Stomach (tissue), 4 donors: Measurements from ENCODE around the gene SPACDR.

ENCODE experiments used
- POLR2A ChIP-seq, 4 donors: fragments of 450-650 bp; IDR thresholded peaks; one replicate each; pipeline ENCODE4 v1.6.1; 2016; ENCODE audit warnings: antibody characterized with exemption in 4 of 4, control low read depth in 2 of 4, mild to moderate bottlenecking in 1 of 4, moderate library complexity in 1 of 4
- TF ChIP-seq, protein P1 (sequence below), 7 experiments: fragments of 450-650 bp in 4 of 7; fragments of 200-600 bp in 3 of 7; sonication (generic) in 3 of 7; IDR thresholded peaks; one replicate each; pipeline ENCODE4 v1.5.1; 2016 to 2019; ENCODE audit warnings: antibody characterized with exemption in 7 of 7, control low read depth in 2 of 7, mild to moderate bottlenecking in 1 of 7

- TF ChIP-seq POLR2A (IDR thresholded peaks at IDR 0.05) = no peak
- TF ChIP-seq, protein P1, sequence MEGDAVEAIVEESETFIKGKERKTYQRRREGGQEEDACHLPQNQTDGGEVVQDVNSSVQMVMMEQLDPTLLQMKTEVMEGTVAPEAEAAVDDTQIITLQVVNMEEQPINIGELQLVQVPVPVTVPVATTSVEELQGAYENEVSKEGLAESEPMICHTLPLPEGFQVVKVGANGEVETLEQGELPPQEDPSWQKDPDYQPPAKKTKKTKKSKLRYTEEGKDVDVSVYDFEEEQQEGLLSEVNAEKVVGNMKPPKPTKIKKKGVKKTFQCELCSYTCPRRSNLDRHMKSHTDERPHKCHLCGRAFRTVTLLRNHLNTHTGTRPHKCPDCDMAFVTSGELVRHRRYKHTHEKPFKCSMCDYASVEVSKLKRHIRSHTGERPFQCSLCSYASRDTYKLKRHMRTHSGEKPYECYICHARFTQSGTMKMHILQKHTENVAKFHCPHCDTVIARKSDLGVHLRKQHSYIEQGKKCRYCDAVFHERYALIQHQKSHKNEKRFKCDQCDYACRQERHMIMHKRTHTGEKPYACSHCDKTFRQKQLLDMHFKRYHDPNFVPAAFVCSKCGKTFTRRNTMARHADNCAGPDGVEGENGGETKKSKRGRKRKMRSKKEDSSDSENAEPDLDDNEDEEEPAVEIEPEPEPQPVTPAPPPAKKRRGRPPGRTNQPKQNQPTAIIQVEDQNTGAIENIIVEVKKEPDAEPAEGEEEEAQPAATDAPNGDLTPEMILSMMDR (IDR thresholded peaks at IDR 0.05) = no peak
Observed at GRCh38 chr7:100411101-100411500, 53.0 kb downstream of the SPACDR start.
